HEK293 (cell line): ENCODE data around the gene SCUBE3.

Source experiments
- MYNN ChIP-seq: fragments of 450-650 bp; formaldehyde crosslinking; IDR thresholded peaks from 2 replicates; pipeline ENCODE4 v1.5.1; 2016; ENCODE audit warnings: missing biosample characterization, missing genetic modification characterization, borderline replicate concordance
- ZBTB8A ChIP-seq: fragments of 450-650 bp; formaldehyde crosslinking; IDR thresholded peaks from 2 replicates; pipeline ENCODE4 v1.5.1; 2016; ENCODE audit warnings: missing biosample characterization, missing genetic modification characterization
- ZNF660 ChIP-seq: fragments of 450-650 bp; IDR thresholded peaks from 2 replicates; pipeline ENCODE4 v1.5.1; 2018; ENCODE audit warnings: missing biosample characterization, mild to moderate bottlenecking, missing genetic modification characterization
- ZNF664 ChIP-seq: fragments of 450-650 bp; formaldehyde crosslinking; IDR thresholded peaks from 2 replicates; pipeline ENCODE4 v1.5.1; 2016; ENCODE audit warnings: missing biosample characterization, missing genetic modification characterization
- TF ChIP-seq, protein P1 (sequence below): fragments of 450-650 bp; formaldehyde crosslinking; IDR thresholded peaks from 2 replicates; pipeline ENCODE4 v1.5.1; 2016; ENCODE audit warnings: missing biosample characterization, missing genetic modification characterization
- TF ChIP-seq, protein P2 (sequence below): fragments of 450-650 bp; formaldehyde crosslinking; IDR thresholded peaks from 2 replicates; pipeline ENCODE4 v1.5.1; 2017; ENCODE audit warnings: missing biosample characterization, missing genetic modification characterization

DNA sequence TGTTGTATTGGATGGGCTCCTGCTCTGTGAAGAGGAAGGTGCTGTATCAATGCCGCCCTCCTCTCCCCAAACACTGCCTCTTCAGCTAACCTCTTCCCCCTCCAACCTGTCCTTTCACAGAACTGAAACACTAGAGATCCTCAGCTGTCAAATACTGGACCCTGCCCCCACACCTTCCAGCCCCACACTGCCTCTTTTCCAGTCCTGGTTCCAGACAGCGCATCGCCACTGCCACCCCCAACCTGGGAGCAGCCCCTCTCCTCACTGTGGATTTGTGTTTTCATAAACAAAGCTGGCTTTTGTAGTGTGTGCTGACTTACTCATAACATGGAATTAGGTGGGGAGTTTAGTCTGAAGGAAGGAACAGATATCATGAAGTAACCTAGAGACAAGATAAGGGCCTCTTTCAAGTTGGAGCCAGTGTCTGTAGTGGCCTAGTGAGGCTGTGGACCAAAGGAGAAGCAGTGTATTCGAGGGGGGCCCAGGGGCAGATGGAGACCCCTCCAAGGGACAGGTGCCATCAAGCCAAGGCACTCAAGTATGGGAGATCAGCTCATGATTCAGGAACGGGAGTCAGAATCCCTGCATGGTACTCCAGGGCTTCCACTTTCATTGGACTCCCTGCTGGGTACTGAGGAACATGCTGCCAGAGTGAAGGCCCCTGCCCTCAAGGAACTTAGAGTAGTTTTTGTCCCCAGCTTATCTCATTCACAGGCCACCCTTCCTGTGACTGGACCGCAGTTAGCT is 2.1 kb downstream of the SCUBE3 start:
- TF ChIP-seq ZNF660 (tag by site-specific recombination) (no peak), MYNN (no peak), ZBTB8A (tag by site-specific recombination) (no peak), ZNF664 (tag by site-specific recombination) (no peak)
- TF ChIP-seq, protein P1, sequence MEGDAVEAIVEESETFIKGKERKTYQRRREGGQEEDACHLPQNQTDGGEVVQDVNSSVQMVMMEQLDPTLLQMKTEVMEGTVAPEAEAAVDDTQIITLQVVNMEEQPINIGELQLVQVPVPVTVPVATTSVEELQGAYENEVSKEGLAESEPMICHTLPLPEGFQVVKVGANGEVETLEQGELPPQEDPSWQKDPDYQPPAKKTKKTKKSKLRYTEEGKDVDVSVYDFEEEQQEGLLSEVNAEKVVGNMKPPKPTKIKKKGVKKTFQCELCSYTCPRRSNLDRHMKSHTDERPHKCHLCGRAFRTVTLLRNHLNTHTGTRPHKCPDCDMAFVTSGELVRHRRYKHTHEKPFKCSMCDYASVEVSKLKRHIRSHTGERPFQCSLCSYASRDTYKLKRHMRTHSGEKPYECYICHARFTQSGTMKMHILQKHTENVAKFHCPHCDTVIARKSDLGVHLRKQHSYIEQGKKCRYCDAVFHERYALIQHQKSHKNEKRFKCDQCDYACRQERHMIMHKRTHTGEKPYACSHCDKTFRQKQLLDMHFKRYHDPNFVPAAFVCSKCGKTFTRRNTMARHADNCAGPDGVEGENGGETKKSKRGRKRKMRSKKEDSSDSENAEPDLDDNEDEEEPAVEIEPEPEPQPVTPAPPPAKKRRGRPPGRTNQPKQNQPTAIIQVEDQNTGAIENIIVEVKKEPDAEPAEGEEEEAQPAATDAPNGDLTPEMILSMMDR (tag by site-specific recombination): no peak
- TF ChIP-seq, protein P2, sequence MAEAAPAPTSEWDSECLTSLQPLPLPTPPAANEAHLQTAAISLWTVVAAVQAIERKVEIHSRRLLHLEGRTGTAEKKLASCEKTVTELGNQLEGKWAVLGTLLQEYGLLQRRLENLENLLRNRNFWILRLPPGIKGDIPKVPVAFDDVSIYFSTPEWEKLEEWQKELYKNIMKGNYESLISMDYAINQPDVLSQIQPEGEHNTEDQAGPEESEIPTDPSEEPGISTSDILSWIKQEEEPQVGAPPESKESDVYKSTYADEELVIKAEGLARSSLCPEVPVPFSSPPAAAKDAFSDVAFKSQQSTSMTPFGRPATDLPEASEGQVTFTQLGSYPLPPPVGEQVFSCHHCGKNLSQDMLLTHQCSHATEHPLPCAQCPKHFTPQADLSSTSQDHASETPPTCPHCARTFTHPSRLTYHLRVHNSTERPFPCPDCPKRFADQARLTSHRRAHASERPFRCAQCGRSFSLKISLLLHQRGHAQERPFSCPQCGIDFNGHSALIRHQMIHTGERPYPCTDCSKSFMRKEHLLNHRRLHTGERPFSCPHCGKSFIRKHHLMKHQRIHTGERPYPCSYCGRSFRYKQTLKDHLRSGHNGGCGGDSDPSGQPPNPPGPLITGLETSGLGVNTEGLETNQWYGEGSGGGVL (tag by site-specific recombination): no peak
